ENCODE data around the gene FAM89A. TPM values are rescaled to one million over a fixed set of nuclear protein-coding genes. Genes with fewer than 3 reads are reported as not detected.

Gene FAM89A
- total and polyA plus RNA-seq, 2 of the 13 experiments (the other 11 are each of a cell fraction or from before 2014, with no cell fraction given): 0.35 to 0.44 TPM

GRCh38 chr1:230978491-230979388 lies 61.3 kb downstream of the FAM89A start, which contains the start of the genes ARV1 and TTC13 (continued):
- TF ChIP-seq USF2 (IDR thresholded peaks at IDR 0.05; ENCODE audit: low read depth, low read length) (no peak), USF2 (CRISPR knock-in tag; IDR thresholded peaks at IDR 0.05; ENCODE audit: borderline replicate concordance) (peak; percentile 54; the same call in 1 of the 2 replicates), ZNF335 (CRISPR knock-in tag; IDR thresholded peaks at IDR 0.05) (0 out of 2 replicates have a peak, but pooled peaks have one; percentile 80), ARNT2 (CRISPR knock-in tag; IDR thresholded peaks at IDR 0.05; ENCODE audit: low read depth) (no peak; the same call in none of the 2 replicates), ZSCAN31 (CRISPR knock-in tag; IDR thresholded peaks at IDR 0.05; ENCODE audit: low read depth) (peak; percentile 94), HDAC6 (IDR thresholded peaks at IDR 0.05; ENCODE audit: low read depth, low read length) (no peak), ZFP90 (CRISPR knock-in tag; IDR thresholded peaks at IDR 0.05; ENCODE audit: borderline replicate concordance) (peak; percentile 40; the same call in 1 of the 2 replicates)
- TF ChIP-seq, protein P1, sequence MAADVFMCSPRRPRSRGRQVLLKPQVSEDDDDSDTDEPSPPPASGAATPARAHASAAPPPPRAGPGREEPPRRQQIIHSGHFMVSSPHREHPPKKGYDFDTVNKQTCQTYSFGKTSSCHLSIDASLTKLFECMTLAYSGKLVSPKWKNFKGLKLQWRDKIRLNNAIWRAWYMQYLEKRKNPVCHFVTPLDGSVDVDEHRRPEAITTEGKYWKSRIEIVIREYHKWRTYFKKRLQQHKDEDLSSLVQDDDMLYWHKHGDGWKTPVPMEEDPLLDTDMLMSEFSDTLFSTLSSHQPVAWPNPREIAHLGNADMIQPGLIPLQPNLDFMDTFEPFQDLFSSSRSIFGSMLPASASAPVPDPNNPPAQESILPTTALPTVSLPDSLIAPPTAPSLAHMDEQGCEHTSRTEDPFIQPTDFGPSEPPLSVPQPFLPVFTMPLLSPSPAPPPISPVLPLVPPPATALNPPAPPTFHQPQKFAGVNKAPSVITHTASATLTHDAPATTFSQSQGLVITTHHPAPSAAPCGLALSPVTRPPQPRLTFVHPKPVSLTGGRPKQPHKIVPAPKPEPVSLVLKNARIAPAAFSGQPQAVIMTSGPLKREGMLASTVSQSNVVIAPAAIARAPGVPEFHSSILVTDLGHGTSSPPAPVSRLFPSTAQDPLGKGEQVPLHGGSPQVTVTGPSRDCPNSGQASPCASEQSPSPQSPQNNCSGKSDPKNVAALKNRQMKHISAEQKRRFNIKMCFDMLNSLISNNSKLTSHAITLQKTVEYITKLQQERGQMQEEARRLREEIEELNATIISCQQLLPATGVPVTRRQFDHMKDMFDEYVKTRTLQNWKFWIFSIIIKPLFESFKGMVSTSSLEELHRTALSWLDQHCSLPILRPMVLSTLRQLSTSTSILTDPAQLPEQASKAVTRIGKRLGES (CRISPR knock-in tag; IDR thresholded peaks at IDR 0.05; ENCODE audit: borderline replicate concordance): no peak
- TF ChIP-seq, protein P2, sequence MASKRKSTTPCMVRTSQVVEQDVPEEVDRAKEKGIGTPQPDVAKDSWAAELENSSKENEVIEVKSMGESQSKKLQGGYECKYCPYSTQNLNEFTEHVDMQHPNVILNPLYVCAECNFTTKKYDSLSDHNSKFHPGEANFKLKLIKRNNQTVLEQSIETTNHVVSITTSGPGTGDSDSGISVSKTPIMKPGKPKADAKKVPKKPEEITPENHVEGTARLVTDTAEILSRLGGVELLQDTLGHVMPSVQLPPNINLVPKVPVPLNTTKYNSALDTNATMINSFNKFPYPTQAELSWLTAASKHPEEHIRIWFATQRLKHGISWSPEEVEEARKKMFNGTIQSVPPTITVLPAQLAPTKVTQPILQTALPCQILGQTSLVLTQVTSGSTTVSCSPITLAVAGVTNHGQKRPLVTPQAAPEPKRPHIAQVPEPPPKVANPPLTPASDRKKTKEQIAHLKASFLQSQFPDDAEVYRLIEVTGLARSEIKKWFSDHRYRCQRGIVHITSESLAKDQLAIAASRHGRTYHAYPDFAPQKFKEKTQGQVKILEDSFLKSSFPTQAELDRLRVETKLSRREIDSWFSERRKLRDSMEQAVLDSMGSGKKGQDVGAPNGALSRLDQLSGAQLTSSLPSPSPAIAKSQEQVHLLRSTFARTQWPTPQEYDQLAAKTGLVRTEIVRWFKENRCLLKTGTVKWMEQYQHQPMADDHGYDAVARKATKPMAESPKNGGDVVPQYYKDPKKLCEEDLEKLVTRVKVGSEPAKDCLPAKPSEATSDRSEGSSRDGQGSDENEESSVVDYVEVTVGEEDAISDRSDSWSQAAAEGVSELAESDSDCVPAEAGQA (IDR thresholded peaks at IDR 0.05; ENCODE audit: low read depth): peak; percentile 52; the same call in 1 of the 2 replicates
- TF ChIP-seq, protein P2 (CRISPR knock-in tag; IDR thresholded peaks at IDR 0.05; ENCODE audit: borderline replicate concordance): no peak
- TF ChIP-seq, protein P3, sequence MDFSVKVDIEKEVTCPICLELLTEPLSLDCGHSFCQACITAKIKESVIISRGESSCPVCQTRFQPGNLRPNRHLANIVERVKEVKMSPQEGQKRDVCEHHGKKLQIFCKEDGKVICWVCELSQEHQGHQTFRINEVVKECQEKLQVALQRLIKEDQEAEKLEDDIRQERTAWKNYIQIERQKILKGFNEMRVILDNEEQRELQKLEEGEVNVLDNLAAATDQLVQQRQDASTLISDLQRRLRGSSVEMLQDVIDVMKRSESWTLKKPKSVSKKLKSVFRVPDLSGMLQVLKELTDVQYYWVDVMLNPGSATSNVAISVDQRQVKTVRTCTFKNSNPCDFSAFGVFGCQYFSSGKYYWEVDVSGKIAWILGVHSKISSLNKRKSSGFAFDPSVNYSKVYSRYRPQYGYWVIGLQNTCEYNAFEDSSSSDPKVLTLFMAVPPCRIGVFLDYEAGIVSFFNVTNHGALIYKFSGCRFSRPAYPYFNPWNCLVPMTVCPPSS (IDR thresholded peaks at IDR 0.05): no peak
- TF ChIP-seq, protein P4, sequence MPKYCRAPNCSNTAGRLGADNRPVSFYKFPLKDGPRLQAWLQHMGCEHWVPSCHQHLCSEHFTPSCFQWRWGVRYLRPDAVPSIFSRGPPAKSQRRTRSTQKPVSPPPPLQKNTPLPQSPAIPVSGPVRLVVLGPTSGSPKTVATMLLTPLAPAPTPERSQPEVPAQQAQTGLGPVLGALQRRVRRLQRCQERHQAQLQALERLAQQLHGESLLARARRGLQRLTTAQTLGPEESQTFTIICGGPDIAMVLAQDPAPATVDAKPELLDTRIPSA (CRISPR knock-in tag; IDR thresholded peaks at IDR 0.05; ENCODE audit: borderline replicate concordance): no peak

Measured in HepG2 (cell line).